Measurements from ENCODE around the gene ATP10A.

Gene ATP10A

DNA sequence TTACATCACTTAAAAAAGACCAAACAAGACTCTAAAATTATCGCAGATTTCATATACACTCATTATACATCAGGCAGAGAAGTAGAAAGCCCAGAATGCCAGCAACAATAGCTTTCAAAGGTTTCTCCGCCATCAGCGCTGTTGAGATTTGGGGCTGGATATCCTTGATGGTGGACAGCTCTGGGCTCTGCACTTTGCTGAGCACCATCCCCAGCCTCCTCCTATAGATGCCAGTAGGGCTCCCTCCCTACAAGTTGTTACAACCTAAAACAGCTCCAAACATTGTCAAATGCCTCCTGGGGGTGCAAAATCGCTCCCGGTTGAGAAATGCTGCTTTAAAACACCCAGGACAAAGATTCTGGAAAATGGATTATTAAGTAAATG is 73.5 kb downstream of the ATP10A start:
- H3K9me3 ChIP-seq (ENCODE audit: insufficient read depth, low read depth, low read length) = no peaks in the 10 kb centered on the region
- no peak overlapping the region for H3K9ac ChIP-seq (ENCODE audit: low read depth, low read length)
- H3K4me3 ChIP-seq (ENCODE audit: low read length) = no peak overlapping the region
- no peaks in the 10 kb centered on the region for H3K27me3 ChIP-seq (ENCODE audit: insufficient read depth, low read length)
- no peak overlapping the region for H3K27ac ChIP-seq (ENCODE audit: low read depth, low read length)
- H3K4me1 ChIP-seq (ENCODE audit: insufficient read depth, low read length) = peaks cover 11% of the 10 kb centered on the region
- H3K36me3 ChIP-seq (ENCODE audit: insufficient read depth, low read length) = no peaks in the 10 kb centered on the region
- WGBS = 98% methylated on average over 3 of the region's 5 CpGs

DNA sequence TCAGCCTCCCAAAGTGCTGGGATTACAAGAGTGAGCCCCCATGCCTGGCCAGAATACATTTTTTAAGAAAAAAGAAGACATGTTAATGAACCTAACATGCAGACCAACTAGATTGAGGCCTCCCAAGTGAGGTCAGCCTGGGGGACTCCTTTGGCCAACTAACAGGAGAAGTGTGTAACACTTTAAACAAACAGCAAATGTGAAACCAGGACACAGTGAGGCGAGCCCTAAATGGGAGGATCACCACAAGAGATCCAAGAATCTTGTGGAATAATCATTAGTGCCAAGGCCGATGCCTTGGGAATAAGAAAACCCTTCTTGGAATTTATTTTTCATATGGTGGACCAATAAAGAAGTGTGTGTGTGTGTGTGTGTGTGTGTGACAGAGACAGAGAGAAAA is 73.9 kb downstream of the ATP10A start:
- H3K9ac ChIP-seq (ENCODE audit: low read depth, low read length) = no peak overlapping the region

DNA sequence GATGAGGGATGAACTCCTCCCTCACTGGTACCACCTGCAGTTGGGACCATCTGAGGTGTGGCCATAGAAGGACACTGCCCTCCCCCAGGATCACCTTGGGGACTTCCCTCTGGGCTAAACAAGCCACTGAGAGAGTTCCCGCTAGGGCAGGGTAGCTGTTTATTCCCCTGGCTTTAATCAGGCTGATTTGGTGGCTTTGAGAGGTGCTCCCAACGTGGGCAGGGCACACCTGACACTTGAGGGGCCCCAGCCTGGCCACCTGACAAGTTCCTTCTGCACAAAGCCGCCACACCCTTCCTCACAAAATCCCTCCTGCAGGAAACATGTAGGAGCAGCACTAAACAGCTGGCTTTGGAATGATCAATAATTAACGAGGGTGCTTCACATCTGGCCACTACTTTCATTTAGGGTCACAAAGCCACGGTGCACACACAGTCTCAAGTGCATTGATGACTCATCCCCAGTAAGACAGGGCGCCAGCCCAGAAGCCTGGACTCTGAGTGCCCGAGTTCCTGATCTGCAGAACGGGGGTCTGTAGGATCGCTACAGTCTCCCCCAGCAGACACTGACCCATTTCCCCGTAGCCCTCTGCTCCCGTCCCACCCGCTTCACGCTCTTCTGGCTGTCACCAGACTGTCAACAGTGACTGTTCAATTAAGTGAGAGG is 75.1 kb downstream of the ATP10A start:
- Histone ChIP-seq H3K9me3 (ENCODE audit: insufficient read depth, low read depth, low read length) (no peaks in the 10 kb centered on the region), H3K4me3 (ENCODE audit: low read length) (no peak overlapping the region), H3K27ac (ENCODE audit: low read depth, low read length) (no peak overlapping the region), H3K36me3 (ENCODE audit: insufficient read depth, low read length) (no peaks in the 10 kb centered on the region), H3K4me1 (ENCODE audit: insufficient read depth, low read length) (peaks cover 11% of the 10 kb centered on the region), H3K9ac (ENCODE audit: low read depth, low read length) (no peak overlapping the region), H3K27me3 (ENCODE audit: insufficient read depth, low read length) (no peaks in the 10 kb centered on the region)
- 85% methylated on average over 13 of the region's 13 CpGs for WGBS

More for the DNA sequence above, 73.9 kb downstream of the ATP10A start:
- Histone ChIP-seq H3K27me3 (ENCODE audit: insufficient read depth, low read length) (no peaks in the 10 kb centered on the region), H3K4me3 (ENCODE audit: low read length) (no peak overlapping the region), H3K27ac (ENCODE audit: low read depth, low read length) (no peak overlapping the region), H3K36me3 (ENCODE audit: insufficient read depth, low read length) (no peaks in the 10 kb centered on the region), H3K4me1 (ENCODE audit: insufficient read depth, low read length) (peaks cover 11% of the 10 kb centered on the region), H3K9me3 (ENCODE audit: insufficient read depth, low read depth, low read length) (no peaks in the 10 kb centered on the region)
- 96% methylated on average over 2 of the region's 2 CpGs for WGBS

DNA sequence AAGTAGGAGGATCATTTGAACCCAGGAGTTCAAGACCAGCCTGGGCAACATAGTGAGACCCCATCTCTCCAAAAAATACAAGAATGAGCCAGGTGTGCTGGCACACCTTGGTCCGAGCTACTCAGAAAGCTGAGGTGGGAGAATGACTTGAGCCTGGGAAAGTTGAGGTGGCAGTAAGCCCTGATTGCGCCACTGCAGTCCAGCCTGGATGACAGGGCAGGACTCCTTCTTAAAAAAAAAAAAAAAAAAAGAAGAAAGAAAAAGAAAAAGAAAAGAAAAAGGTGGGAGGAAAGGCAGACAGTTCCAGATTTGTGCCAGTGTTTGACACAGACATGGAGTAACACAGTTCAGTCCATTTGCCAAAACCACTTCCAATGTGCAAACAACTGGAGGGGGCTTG is 75.7 kb downstream of the ATP10A start:
- H3K27ac ChIP-seq (ENCODE audit: low read depth, low read length) = no peak overlapping the region
- H3K27me3 ChIP-seq (ENCODE audit: insufficient read depth, low read length) = no peaks in the 10 kb centered on the region
- peaks cover 11% of the 10 kb centered on the region for H3K4me1 ChIP-seq (ENCODE audit: insufficient read depth, low read length)
- no peak overlapping the region for H3K4me3 ChIP-seq (ENCODE audit: low read length)
- H3K36me3 ChIP-seq (ENCODE audit: insufficient read depth, low read length) = no peaks in the 10 kb centered on the region
- no peak overlapping the region for H3K9ac ChIP-seq (ENCODE audit: low read depth, low read length)
- WGBS = 95% methylated on average over 2 of the region's 2 CpGs
- no peaks in the 10 kb centered on the region for H3K9me3 ChIP-seq (ENCODE audit: insufficient read depth, low read depth, low read length)

DNA sequence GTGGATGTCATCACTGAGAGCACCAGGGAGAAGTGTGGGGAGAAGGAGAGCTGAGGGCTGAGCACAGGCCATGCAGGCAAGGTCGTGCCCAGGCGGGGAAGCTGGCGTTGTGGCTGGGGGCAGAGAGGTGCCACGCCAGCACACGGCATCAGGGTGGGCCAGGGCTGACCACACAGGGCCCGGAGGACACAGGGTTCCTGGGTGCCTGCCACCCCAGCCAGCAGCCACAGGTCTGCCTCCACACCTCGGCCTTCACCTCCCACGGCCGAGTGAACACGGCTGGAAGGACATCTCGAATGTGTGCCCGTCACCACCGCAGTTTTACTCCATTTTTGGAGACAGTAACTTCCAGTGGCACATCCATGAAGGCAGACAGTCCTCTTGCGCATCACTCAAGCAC is 77.1 kb downstream of the ATP10A start:
- Histone ChIP-seq H3K4me3 (ENCODE audit: low read length) (no peak overlapping the region), H3K9ac (ENCODE audit: low read depth, low read length) (no peak overlapping the region), H3K4me1 (ENCODE audit: insufficient read depth, low read length) (peaks cover 11% of the 10 kb centered on the region), H3K27me3 (ENCODE audit: insufficient read depth, low read length) (no peaks in the 10 kb centered on the region), H3K9me3 (ENCODE audit: insufficient read depth, low read depth, low read length) (no peaks in the 10 kb centered on the region), H3K27ac (ENCODE audit: low read depth, low read length) (no peak overlapping the region), H3K36me3 (ENCODE audit: insufficient read depth, low read length) (no peaks in the 10 kb centered on the region)
- 92% methylated on average over 14 of the region's 14 CpGs for WGBS

DNA sequence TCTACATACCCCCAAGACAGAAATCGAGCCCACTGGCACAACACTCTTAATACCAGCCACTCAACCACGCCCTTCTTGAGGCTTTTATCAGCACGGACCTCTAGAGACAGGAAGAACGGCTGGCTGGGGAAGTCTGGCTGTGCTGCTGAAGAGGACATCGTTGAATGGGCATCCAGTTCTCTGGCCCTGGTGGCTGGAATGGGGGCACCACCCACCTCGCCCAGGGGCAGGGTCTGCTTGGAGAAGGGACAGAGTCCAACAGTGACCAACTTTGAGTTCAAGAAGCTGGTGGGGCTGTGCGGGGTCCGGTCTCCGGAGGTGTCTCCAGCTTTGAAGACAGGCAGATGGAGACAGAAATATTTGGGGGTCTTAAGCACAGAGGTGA is 77.5 kb downstream of the ATP10A start:
- 94% methylated on average over 9 of the region's 9 CpGs for WGBS
- Histone ChIP-seq H3K27me3 (ENCODE audit: insufficient read depth, low read length) (no peaks in the 10 kb centered on the region), H3K27ac (ENCODE audit: low read depth, low read length) (no peak overlapping the region), H3K36me3 (ENCODE audit: insufficient read depth, low read length) (no peaks in the 10 kb centered on the region), H3K4me3 (ENCODE audit: low read length) (no peak overlapping the region), H3K9ac (ENCODE audit: low read depth, low read length) (no peak overlapping the region), H3K9me3 (ENCODE audit: insufficient read depth, low read depth, low read length) (no peaks in the 10 kb centered on the region), H3K4me1 (ENCODE audit: insufficient read depth, low read length) (peaks cover 10% of the 10 kb centered on the region)

DNA sequence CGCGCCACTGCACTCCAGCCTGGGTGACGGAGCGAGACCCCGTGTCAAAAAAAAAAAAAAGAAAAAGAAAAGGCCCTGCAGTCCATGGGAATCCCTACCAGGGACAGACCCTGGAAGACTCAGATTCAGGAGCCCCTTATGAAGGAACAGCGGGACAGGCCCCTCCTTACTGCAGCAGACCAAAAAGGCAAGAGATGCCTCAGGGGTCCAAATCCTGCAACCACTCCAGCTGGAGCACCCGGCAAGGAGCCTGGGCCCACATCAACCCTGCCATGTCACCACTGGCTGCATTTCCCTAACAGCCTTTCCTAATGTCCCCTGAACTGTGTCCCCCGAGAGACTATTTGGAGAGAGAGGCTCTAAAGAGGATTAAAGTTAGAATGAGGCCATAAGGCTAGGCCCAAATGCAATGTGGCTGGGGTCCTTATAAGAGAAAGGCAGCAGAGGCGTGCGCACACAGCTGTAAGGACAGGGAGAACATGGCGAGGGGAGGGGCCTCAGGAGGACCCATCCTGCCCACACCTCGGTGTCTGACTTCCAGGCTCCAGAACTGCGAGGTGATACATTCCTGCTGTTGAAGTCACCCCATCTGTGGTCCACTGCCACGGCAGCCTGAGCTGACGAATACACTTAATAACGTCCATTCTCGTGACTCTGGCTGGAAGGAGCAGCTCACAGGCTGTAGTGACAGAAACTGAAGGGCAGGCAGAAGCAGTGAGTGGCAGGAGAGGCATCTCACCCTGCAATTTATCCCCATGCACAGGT is 78.1 kb downstream of the ATP10A start:
- H3K4me1 ChIP-seq (ENCODE audit: insufficient read depth, low read length) = peaks cover 4% of the 10 kb centered on the region; the same call in 1 of the 2 replicates
- WGBS = 93% methylated on average over 17 of the region's 17 CpGs
- H3K27ac ChIP-seq (ENCODE audit: low read depth, low read length) = no peak overlapping the region
- no peaks in the 10 kb centered on the region for H3K9me3 ChIP-seq (ENCODE audit: insufficient read depth, low read depth, low read length)
- no peaks in the 10 kb centered on the region for H3K27me3 ChIP-seq (ENCODE audit: insufficient read depth, low read length)
- no peak overlapping the region for H3K4me3 ChIP-seq (ENCODE audit: low read length)
- H3K36me3 ChIP-seq (ENCODE audit: insufficient read depth, low read length) = no peaks in the 10 kb centered on the region
- no peak overlapping the region for H3K9ac ChIP-seq (ENCODE audit: low read depth, low read length)

DNA sequence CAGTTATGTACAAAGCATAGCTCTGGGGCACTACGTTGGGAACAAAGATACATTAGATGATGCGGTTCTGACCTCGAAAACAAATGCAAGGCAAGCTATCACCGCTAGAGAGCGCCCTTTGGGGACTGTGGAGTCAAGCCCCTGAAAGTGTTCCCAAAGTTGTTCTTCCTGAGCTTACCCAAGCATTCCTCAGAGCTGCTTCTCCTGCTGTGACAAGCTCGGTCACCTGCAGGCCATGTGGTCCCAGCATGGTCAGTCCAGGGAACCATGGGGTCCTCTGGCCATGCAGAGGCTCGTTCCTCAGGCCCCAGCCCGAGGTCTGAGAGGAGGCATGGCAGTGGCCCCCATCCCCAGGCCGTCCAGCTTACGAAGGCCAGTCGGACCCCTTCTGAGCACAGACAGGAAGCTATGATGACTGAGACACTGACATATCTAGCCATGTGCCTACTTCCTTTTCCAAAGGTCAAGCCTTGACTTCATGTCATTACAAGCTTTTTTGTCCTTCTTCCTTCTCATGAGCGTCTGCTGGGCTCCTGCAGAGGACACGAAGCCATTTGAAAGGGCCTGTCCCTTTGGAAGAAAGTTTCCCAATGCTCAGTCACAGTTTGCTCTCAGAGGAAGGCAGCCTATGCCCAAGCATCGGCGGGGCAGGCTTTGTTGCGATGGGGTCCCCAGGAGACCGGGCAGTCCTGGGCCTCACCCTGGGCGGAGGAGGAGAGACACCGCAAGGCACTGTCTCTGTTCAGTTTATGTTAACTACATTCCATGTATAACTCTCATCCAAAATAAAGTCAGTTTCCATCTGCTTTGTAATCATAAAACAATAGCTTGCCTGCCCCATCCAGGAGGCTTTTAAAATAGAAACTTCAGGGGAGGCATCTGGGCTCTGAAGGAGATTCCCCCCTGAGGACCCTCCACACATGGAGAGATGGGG is 79.3 kb downstream of the ATP10A start:
- no peaks in the 10 kb centered on the region for H3K27me3 ChIP-seq (ENCODE audit: insufficient read depth, low read length)
- WGBS = 78% methylated on average over 19 of the region's 19 CpGs
- H3K9me3 ChIP-seq (ENCODE audit: insufficient read depth, low read depth, low read length) = no peaks in the 10 kb centered on the region
- no peaks in the 10 kb centered on the region for H3K36me3 ChIP-seq (ENCODE audit: insufficient read depth, low read length)
- H3K27ac ChIP-seq (ENCODE audit: low read depth, low read length) = no peak overlapping the region
- H3K4me3 ChIP-seq (ENCODE audit: low read length) = no peak overlapping the region
- no peaks in the 10 kb centered on the region for H3K4me1 ChIP-seq (ENCODE audit: insufficient read depth, low read length)
- no peak overlapping the region for H3K9ac ChIP-seq (ENCODE audit: low read depth, low read length)

DNA sequence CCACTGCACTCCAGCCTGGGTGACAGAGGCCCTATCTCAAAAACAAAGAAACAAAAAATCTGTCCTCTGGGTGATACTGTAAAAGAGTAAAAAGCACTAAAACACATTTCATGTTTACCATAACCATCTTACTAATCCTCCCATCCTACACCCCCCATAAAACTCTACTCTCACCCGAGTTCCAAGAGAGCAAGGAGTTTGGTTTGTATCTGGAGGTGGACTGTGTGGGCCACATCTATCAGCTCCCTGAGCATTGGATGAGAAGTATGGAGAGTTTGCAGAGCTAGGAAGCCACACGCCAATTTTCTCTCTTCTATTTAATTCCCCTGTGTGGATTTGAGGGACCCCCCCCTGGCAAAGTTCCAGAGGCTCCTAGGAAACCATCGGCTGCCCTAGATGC is 80.0 kb downstream of the ATP10A start:
- no peaks in the 10 kb centered on the region for H3K27me3 ChIP-seq (ENCODE audit: insufficient read depth, low read length)

DNA sequence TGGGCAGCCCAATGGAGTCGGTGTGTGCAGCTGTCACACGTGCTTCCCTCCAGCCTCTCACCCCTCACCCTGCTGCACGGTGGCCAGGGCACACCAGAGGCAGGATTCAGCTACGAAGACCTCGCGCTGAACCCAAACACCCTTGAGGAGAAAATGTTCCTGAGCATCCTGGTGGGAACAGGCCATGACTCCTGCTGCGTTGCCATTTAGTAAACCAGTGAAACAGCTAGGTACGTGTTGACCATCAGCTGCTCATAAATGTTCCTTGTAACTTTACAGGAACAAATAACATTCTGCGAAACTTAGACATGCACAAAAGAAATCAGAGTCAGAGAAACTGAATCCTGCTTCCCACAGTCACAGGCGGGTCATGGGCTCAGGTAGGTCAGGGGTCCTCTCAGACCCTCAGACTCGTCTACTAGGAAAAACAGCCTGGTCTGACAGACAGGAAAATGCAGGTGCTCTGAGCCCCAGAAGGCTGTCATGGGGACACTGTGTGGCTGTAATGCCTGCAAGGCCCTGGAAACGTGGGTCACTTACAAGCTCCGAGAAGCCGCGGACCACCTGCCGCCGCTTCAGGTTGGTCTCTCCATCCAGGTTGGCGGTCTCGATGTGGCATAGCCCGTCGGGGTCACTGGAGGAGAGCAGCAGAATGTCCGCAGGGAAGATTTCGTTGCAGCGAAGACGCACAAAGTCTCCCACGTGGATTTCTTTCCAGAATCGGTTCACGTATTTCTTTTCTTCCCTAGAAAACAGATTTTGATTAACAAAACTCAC is 82.5 kb downstream of the ATP10A start:
- Histone ChIP-seq H3K9me3 (ENCODE audit: insufficient read depth, low read depth, low read length) (no peaks in the 10 kb centered on the region), H3K9ac (ENCODE audit: low read depth, low read length) (no peak overlapping the region), H3K36me3 (ENCODE audit: insufficient read depth, low read length) (no peaks in the 10 kb centered on the region), H3K27ac (ENCODE audit: low read depth, low read length) (no peak overlapping the region), H3K4me3 (ENCODE audit: low read length) (no peak overlapping the region), H3K4me1 (ENCODE audit: insufficient read depth, low read length) (peaks cover 5% of the 10 kb centered on the region), H3K27me3 (ENCODE audit: insufficient read depth, low read length) (no peaks in the 10 kb centered on the region)
- WGBS = 93% methylated on average over 28 of the region's 28 CpGs

More for the DNA sequence above, 80.0 kb downstream of the ATP10A start:
- WGBS = 93% methylated on average over 2 of the region's 3 CpGs
- no peaks in the 10 kb centered on the region for H3K9me3 ChIP-seq (ENCODE audit: insufficient read depth, low read depth, low read length)
- H3K9ac ChIP-seq (ENCODE audit: low read depth, low read length) = no peak overlapping the region
- no peaks in the 10 kb centered on the region for H3K36me3 ChIP-seq (ENCODE audit: insufficient read depth, low read length)
- no peak overlapping the region for H3K4me3 ChIP-seq (ENCODE audit: low read length)
- no peaks in the 10 kb centered on the region for H3K4me1 ChIP-seq (ENCODE audit: insufficient read depth, low read length)
- no peak overlapping the region for H3K27ac ChIP-seq (ENCODE audit: low read depth, low read length)

Data from HUES64 (cell line).